Measurements from ENCODE around the gene RAG1. TPM values are rescaled to one million over a fixed set of nuclear protein-coding genes. Genes with fewer than 3 reads are reported as not detected.

RAG1 gene
- total RNA-seq, 4 donors from 2014 or later: 0.60 to 3.2 (median 1.5) TPM

DNA sequence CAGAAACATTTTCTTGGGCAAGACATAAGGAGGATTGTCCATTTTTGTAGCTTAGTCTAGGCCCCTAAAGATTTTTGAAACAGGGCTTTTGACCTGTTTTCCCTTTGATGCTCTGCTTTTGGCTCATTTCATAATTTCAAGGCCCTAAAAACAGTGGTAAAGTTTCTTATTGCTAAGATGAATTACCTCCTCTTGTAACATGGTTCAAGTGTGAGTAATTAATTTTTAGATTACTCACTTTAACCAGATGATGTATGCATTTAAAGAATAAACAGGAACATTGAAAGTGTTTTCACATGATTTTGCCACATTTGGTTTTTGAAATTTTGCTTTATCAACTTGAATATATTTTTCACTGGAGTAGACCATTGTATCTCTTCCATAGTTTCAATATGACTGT lies 29.1 kb downstream of the RAG1 start:
- H3K4me1 ChIP-seq: peaks cover 6 to 9% (median 7%) of the 10 kb centered on the region in 4 donors
- H3K36me3 ChIP-seq: no peaks in the 10 kb centered on the region
- no peak overlapping the region for H3K4me3 ChIP-seq
- H3K9me3 ChIP-seq: no peaks in the 10 kb centered on the region
- in situ Hi-C loops (cut with MboI; ENCODE audit: low pct_ligation_motif_present in 1 of 4, low pct_unique_long_range_greater_than_20kb in 1 of 4, low sequenced_read_pairs in 3 of 4) (no loop called here), intact Hi-C loops (cut with DNase I; ENCODE audit: low total_unique reads) (no loop called here)
- no peak for DNase-seq
- no peak overlapping the region for H3K27ac ChIP-seq
- H3K27me3 ChIP-seq: peaks cover 4% of the 10 kb centered on the region
- TF ChIP-seq EP300 (IDR thresholded peaks at IDR 0.05; ENCODE audit: low read depth) (no peak), POLR2AphosphoS5 (IDR thresholded peaks at IDR 0.05) (no peak), POLR2A (IDR thresholded peaks at IDR 0.05) (no peak)
- TF ChIP-seq, protein P1, sequence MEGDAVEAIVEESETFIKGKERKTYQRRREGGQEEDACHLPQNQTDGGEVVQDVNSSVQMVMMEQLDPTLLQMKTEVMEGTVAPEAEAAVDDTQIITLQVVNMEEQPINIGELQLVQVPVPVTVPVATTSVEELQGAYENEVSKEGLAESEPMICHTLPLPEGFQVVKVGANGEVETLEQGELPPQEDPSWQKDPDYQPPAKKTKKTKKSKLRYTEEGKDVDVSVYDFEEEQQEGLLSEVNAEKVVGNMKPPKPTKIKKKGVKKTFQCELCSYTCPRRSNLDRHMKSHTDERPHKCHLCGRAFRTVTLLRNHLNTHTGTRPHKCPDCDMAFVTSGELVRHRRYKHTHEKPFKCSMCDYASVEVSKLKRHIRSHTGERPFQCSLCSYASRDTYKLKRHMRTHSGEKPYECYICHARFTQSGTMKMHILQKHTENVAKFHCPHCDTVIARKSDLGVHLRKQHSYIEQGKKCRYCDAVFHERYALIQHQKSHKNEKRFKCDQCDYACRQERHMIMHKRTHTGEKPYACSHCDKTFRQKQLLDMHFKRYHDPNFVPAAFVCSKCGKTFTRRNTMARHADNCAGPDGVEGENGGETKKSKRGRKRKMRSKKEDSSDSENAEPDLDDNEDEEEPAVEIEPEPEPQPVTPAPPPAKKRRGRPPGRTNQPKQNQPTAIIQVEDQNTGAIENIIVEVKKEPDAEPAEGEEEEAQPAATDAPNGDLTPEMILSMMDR (IDR thresholded peaks at IDR 0.05): no peak

DNA sequence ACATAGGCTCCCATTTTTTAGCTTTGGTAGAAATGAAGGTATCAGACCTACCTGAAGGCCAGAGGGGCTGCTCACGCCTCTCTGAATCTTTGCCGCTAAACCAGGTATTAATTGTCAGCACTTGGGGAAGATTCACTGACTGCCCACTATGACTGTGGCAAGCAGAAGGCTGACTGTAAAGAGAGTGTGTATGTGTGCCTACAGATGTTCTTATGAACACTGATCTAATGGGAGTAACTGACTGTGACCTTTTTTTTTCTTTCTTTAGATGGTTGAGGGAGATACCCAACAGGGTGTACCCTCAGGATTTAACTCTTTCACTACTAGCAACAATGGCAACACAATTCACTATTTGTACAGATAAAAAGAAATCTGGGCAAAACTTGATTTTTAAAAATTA lies 30.2 kb downstream of the RAG1 start, which contains the start of gene RAG2:
Gene RAG2, minus strand, starts transcription at position 186 of the 400 bp plus-strand sequence. CDS start 4,068 bp downstream, outside the sequence.
- intact Hi-C loops (cut with DNase I; ENCODE audit: low total_unique reads): no loop called here
- 81 to 100% methylated on average over 2 of the region's 2 CpGs for WGBS, 2 donors (ENCODE audit: low coverage in 1 of 2)

DNA sequence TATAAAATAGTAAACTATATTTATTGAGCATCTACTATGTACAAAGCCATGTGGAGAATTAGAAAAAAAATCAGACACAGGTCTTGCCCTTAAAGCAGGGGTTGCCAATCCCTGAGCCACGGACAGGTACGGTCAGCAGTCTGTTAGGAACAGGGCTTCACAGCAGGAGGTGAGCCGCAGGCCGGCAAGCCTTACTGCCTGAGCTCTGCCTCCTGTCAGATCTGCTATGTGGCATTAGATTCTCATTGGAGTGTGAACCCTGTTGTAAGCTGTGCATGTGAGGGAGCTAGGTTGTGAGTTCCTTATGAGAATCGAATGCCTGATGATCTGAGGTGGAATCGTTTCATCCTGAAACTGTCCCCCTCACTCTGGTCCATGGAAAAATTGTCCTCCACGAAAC lies 32.4 kb downstream of the RAG1 start:
- DNase-seq: no peak
- H3K9me3 ChIP-seq: no peaks in the 10 kb centered on the region
- H3K27me3 ChIP-seq: no peaks in the 10 kb centered on the region
- H3K36me3 ChIP-seq: no peaks in the 10 kb centered on the region
- no peak for TF ChIP-seq POLR2A (IDR thresholded peaks at IDR 0.05)
- TF ChIP-seq POLR2AphosphoS5 (IDR thresholded peaks at IDR 0.05): no peak
- TF ChIP-seq EP300 (IDR thresholded peaks at IDR 0.05; ENCODE audit: low read depth): no peak
- TF ChIP-seq, protein P1 (IDR thresholded peaks at IDR 0.05): no peak
- in situ Hi-C loops (cut with MboI; ENCODE audit: low pct_ligation_motif_present in 1 of 4, low pct_unique_long_range_greater_than_20kb in 1 of 4, low sequenced_read_pairs in 3 of 4) (no loop called here), intact Hi-C loops (cut with DNase I; ENCODE audit: low total_unique reads) (no loop called here)
- 94 to 98% methylated on average over 5 to 7 of the region's 7 CpGs for WGBS, 2 donors (ENCODE audit: low coverage in 1 of 2)
- no peak overlapping the region for H3K4me3 ChIP-seq
- H3K27ac ChIP-seq: no peak overlapping the region
- peaks cover 3 to 6% (median 5%) of the 10 kb centered on the region in 4 donors for H3K4me1 ChIP-seq

More for the DNA sequence above, 30.2 kb downstream of the RAG1 start, which contains the start of gene RAG2:
- DNase-seq: no peak
- Histone ChIP-seq H3K27me3 (no peaks in the 10 kb centered on the region), H3K36me3 (no peaks in the 10 kb centered on the region), H3K27ac (no peak within 1 kb of the TSS), H3K9me3 (no peaks in the 10 kb centered on the region), H3K4me3 (no peak within 1 kb of the TSS), H3K4me1 (peaks cover 6 to 10% (median 9%) of the 10 kb centered on the region in 4 donors)
- in situ Hi-C loops (cut with MboI; ENCODE audit: low pct_ligation_motif_present in 1 of 4, low pct_unique_long_range_greater_than_20kb in 1 of 4, low sequenced_read_pairs in 3 of 4): no loop called here
- TF ChIP-seq, protein P1 (IDR thresholded peaks at IDR 0.05): no peak
- TF ChIP-seq POLR2AphosphoS5 (IDR thresholded peaks at IDR 0.05): no peak
- TF ChIP-seq POLR2A (IDR thresholded peaks at IDR 0.05): no peak
- no peak for TF ChIP-seq EP300 (IDR thresholded peaks at IDR 0.05; ENCODE audit: low read depth)

DNA sequence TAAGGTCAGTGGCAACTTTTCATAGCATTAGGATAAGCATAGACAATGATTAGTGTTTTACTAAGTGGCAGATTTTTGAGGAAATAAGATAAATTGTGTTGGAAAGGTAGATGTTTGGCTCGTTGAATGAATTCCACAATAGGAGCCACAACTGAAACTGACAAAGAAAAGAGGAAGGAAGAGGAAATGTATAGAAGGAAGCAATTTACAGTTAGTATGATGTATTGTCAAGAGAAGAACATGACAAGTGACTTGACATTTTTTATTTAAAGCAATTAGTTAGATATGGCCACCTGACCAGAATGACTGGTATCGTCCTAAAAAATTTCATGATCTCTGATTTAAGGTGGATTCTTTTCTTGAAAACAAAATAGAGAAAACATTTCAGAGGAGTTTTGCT lies 33.3 kb downstream of the RAG1 start:
- intact Hi-C loops (cut with DNase I; ENCODE audit: low total_unique reads): no loop called here
- Histone ChIP-seq H3K9me3 (no peaks in the 10 kb centered on the region), H3K36me3 (no peaks in the 10 kb centered on the region), H3K4me3 (no peak overlapping the region), H3K4me1 (peaks cover 0 to 3% (median 0%) of the 10 kb centered on the region in 4 donors), H3K27me3 (no peaks in the 10 kb centered on the region), H3K27ac (no peak overlapping the region)
- no peak for DNase-seq
- TF ChIP-seq EP300 (IDR thresholded peaks at IDR 0.05; ENCODE audit: low read depth): no peak
- TF ChIP-seq POLR2AphosphoS5 (IDR thresholded peaks at IDR 0.05): no peak
- TF ChIP-seq, protein P1 (IDR thresholded peaks at IDR 0.05): no peak
- no peak for TF ChIP-seq POLR2A (IDR thresholded peaks at IDR 0.05)
- in situ Hi-C loops (cut with MboI; ENCODE audit: low pct_ligation_motif_present in 1 of 4, low pct_unique_long_range_greater_than_20kb in 1 of 4, low sequenced_read_pairs in 3 of 4): no loop called here
- 63 to 68% methylated on average over 2 of the region's 2 CpGs for WGBS, 2 donors (ENCODE audit: low coverage in 1 of 2)
